HCT116 (cell line): ENCODE results near the gene SCARB1.
"Not testable (repeated sequence)": the region's sequence is repeated elsewhere in the genome, so short reads cannot be mapped to it uniquely, and the experiment has no call there.

Source experiments
- CEBPB ChIP-seq: IDR thresholded peaks from 2 replicates; pipeline ENCODE4 v1.6.1; 2012; ENCODE audit warnings: low read depth
- CTCF ChIP-seq, 3 experiments: fragments of 200-600 bp in 1 of 3; sonication (generic) in 1 of 3; IDR thresholded peaks in 2 of 3; conservative IDR thresholded peaks in 1 of 3; 2 replicates each; pipeline ENCODE4 v1.5.1; 2012 to 2017; ENCODE audit warnings: low read depth in 2 of 3, low read length in 2 of 3, antibody characterized with exemption in 1 of 3, borderline replicate concordance in 1 of 3, control low read depth in 1 of 3, mild to moderate bottlenecking in 1 of 3, mixed read lengths in 1 of 3, mixed run types in 1 of 3, moderate library complexity in 1 of 3; ENCODE audit not compliant: insufficient read depth in 1 of 3
- EGR1 ChIP-seq: IDR thresholded peaks from 2 replicates; pipeline ENCODE4 v1.6.1; 2012; ENCODE audit warnings: low read depth
- EZH2 ChIP-seq: fragments of 200-600 bp; sonication (generic); IDR thresholded peaks from 2 replicates; pipeline ENCODE4 v1.6.1; 2017; ENCODE audit warnings: antibody characterized with exemption, mixed run types
- EZH2phosphoT487 ChIP-seq: fragments of 200-600 bp; IDR thresholded peaks from 2 replicates; pipeline ENCODE4 v1.6.1; 2018; ENCODE audit warnings: antibody characterized with exemption, borderline replicate concordance
- JUND ChIP-seq: IDR thresholded peaks from 2 replicates; pipeline ENCODE4 v1.6.1; 2012
- POLR2A ChIP-seq: IDR thresholded peaks from 2 replicates; pipeline ENCODE4 v1.7.0; 2011; ENCODE audit warnings: borderline replicate concordance; ENCODE audit not compliant: insufficient read depth, insufficient read length; ENCODE audit errors: extremely low read depth
- POLR2AphosphoS5 ChIP-seq: IDR thresholded peaks from 2 replicates; pipeline ENCODE4 v1.6.1; 2011; ENCODE audit warnings: mild to moderate bottlenecking, low read depth, low read length, moderate library complexity
- RAD21 ChIP-seq: IDR thresholded peaks from 2 replicates; pipeline ENCODE4 v1.6.1; 2012; ENCODE audit warnings: low read depth, mild to moderate bottlenecking
- SIN3A ChIP-seq: IDR thresholded peaks from 2 replicates; pipeline ENCODE4 v1.6.1; 2012; ENCODE audit warnings: low read depth
- SP1 ChIP-seq: IDR thresholded peaks from 2 replicates; pipeline ENCODE4 v1.6.1; 2012; ENCODE audit warnings: low read depth
- SRF ChIP-seq: IDR thresholded peaks from 2 replicates; pipeline ENCODE4 v1.6.1; 2012; ENCODE audit warnings: low read depth
- YY1 ChIP-seq: IDR thresholded peaks from 2 replicates; pipeline ENCODE4 v1.6.1; 2011; ENCODE audit warnings: low read length, low read depth, moderate library complexity, mild to moderate bottlenecking; ENCODE audit not compliant: insufficient replicate concordance; ENCODE audit errors: extremely low read depth
- TF ChIP-seq, protein P1 (sequence below): IDR thresholded peaks from 2 replicates; pipeline ENCODE4 v1.6.1; 2012

DNA sequence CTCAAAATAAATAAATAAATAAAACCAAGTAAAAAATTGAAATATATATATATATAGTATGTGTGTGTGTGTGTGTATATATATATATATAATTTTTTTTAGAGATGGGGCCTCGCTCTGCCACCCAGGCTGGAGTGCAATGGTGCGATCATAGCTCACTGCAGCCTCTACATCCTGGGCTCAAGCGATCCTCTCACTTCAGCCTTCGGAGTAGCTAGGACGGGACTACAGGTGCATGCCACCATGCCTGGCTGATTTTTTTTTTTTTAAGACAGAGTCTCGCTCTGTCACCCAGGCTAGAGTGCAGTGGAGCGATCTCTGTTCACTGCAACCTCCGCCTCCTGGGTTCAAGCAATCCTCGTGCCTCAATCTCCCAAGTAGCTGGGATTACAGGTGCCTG, 24.1 kb upstream of the SCARB1 start:
- not testable (repeated sequence) for TF ChIP-seq CTCF (IDR thresholded peaks at IDR 0.05 in 2 of 3, conservative IDR thresholded peaks at IDR 0.05 in 1 of 3; ENCODE audit: borderline replicate concordance in 1 of 3, insufficient read depth in 1 of 3, low read depth in 2 of 3, low read length in 2 of 3); SRF; RAD21; EZH2phosphoT487; YY1; EZH2; POLR2A; POLR2AphosphoS5; JUND; SP1; CEBPB; EGR1; SIN3A
- TF ChIP-seq, protein P1, sequence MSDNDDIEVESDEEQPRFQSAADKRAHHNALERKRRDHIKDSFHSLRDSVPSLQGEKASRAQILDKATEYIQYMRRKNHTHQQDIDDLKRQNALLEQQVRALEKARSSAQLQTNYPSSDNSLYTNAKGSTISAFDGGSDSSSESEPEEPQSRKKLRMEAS, result not testable (repeated sequence)
